HepG2 (cell line): ENCODE data around the gene EBPL. TPM values are rescaled to one million over a fixed set of nuclear protein-coding genes. Genes with fewer than 3 reads are reported as not detected.

ENCODE experiments used
- AHDC1 ChIP-seq: sonication (generic); formaldehyde crosslinking; IDR thresholded peaks from 2 replicates; pipeline ENCODE4 v1.5.1; 2020; ENCODE audit warnings: mild to moderate bottlenecking, missing genetic modification reagents, borderline replicate concordance
- BORCS8-MEF2B ChIP-seq: sonication (generic); formaldehyde crosslinking; IDR thresholded peaks from 2 replicates; pipeline ENCODE4 v1.8.0; 2022; ENCODE audit warnings: mild to moderate bottlenecking, missing genetic modification reagents
- CBX2 ChIP-seq, 2 experiments: fragments of 200-600 bp in 1 of 2; sonication (generic); formaldehyde crosslinking in 1 of 2; IDR thresholded peaks; 2 replicates each; pipeline versions ENCODE4 v1.7.0 to v1.8.1; 2018 to 2022; ENCODE audit warnings: low read depth in 2 of 2, low read length in 1 of 2, mild to moderate bottlenecking in 1 of 2, missing genetic modification reagents in 1 of 2
- FOXP4 ChIP-seq: sonication (generic); formaldehyde crosslinking; IDR thresholded peaks from 2 replicates; pipeline ENCODE4 v1.4.0; 2020; ENCODE audit warnings: missing genetic modification reagents
- JUN ChIP-seq: sonication (generic); formaldehyde crosslinking; IDR thresholded peaks from 2 replicates; pipeline ENCODE4 v1.4.0; 2020; ENCODE audit warnings: mild to moderate bottlenecking, missing genetic modification reagents
- MAX ChIP-seq: IDR thresholded peaks from 2 replicates; pipeline ENCODE4 v1.6.1; 2012; ENCODE audit warnings: inconsistent platforms
- MEF2D ChIP-seq: sonication (generic); formaldehyde crosslinking; IDR thresholded peaks from 2 replicates; pipeline ENCODE4 v1.5.1; 2020; ENCODE audit warnings: mild to moderate bottlenecking, missing genetic modification reagents
- SOX5 ChIP-seq: IDR thresholded peaks from 2 replicates; pipeline ENCODE4 v1.6.1; 2016; ENCODE audit warnings: borderline replicate concordance
- TCF7 ChIP-seq: sonication (generic); IDR thresholded peaks from 2 replicates; pipeline ENCODE4 v1.6.1; 2016; ENCODE audit warnings: antibody characterized with exemption, low read depth
- TIGD3 ChIP-seq: sonication (generic); formaldehyde crosslinking; IDR thresholded peaks from 2 replicates; pipeline ENCODE4 v1.5.1; 2020; ENCODE audit warnings: mild to moderate bottlenecking, missing genetic modification reagents, borderline replicate concordance
- ZBTB20 ChIP-seq: sonication (generic); formaldehyde crosslinking; IDR thresholded peaks from 2 replicates; pipeline ENCODE4 v1.8.1; 2023; ENCODE audit warnings: missing genetic modification reagents, low read depth, mild to moderate bottlenecking, borderline replicate concordance
- ZNF33B ChIP-seq: sonication (generic); formaldehyde crosslinking; IDR thresholded peaks from 2 replicates; pipeline ENCODE4 v1.5.1; 2020; ENCODE audit warnings: mild to moderate bottlenecking, missing genetic modification reagents
- ZNF549 ChIP-seq: sonication (generic); formaldehyde crosslinking; IDR thresholded peaks from 2 replicates; pipeline ENCODE4 v1.5.0; 2020; ENCODE audit warnings: missing genetic modification reagents
- ZSCAN20 ChIP-seq: sonication (generic); formaldehyde crosslinking; IDR thresholded peaks from 2 replicates; pipeline ENCODE4 v1.4.0; 2020; ENCODE audit warnings: missing genetic modification reagents, mild to moderate bottlenecking, borderline replicate concordance
- ZUFSP ChIP-seq: sonication (generic); formaldehyde crosslinking; IDR thresholded peaks from 2 replicates; pipeline ENCODE4 v1.9.0; 2021; ENCODE audit warnings: missing genetic modification reagents, mild to moderate bottlenecking, borderline replicate concordance
- polyA plus RNA-seq, 8 experiments: library from polyadenylated mRNA; depleted of rRNA in 3 of 8; stranded (reverse) in 7 of 8; unstranded in 1 of 8; fragments of >200 nt; fragmentation: Illumina TruSeq in 4 of 8; extraction: Trizol in 4 of 8; gene quantifications; 2 replicates each; pipeline versions ENCODE4 v1.2.1 to v1.2.3, GENCODE V29; 2011 to 2016; ENCODE audit warnings: low read depth in 4 of 8, missing spikeins in 1 of 8, mixed read lengths in 1 of 8; ENCODE audit not compliant: insufficient read depth in 1 of 8
- total RNA-seq, 5 experiments: library from RNA; depleted of rRNA; stranded (reverse); fragments of >200 nt; fragmentation: Illumina TruSeq; extraction: Trizol; gene quantifications; 2 replicates each; pipeline ENCODE4 v1.2.3, GENCODE V29; 2016; ENCODE audit warnings: low read depth in 1 of 5

Gene EBPL
- total and polyA plus RNA-seq, 2 of the 13 experiments (the other 11 are each of a cell fraction or from before 2014, with no cell fraction given): 96.5 to 152 TPM

- 0 out of 2 replicates have a peak, but pooled peaks have one; percentile 17 for TF ChIP-seq MEF2D (CRISPR knock-in tag)
- TF ChIP-seq ZBTB20: no peak; the same call in 1 of the 2 replicates
- TF ChIP-seq CBX2 (IDR thresholded peaks at IDR 0.05; ENCODE audit: low read depth, low read length): no peak
- no peak for TF ChIP-seq CBX2 (CRISPR knock-in tag; IDR thresholded peaks at IDR 0.05; ENCODE audit: low read depth)
- TF ChIP-seq ZUFSP (CRISPR knock-in tag): no peak
- peak; percentile 67 for TF ChIP-seq FOXP4 (CRISPR knock-in tag)
- no peak for TF ChIP-seq MAX
- peak; percentile 52; the same call in 1 of the 2 replicates for TF ChIP-seq SOX5 (CRISPR knock-in tag)
- peak; percentile 48; the same call in 1 of the 2 replicates for TF ChIP-seq TCF7
- TF ChIP-seq ZNF33B (CRISPR knock-in tag): no peak
- TF ChIP-seq TIGD3 (CRISPR knock-in tag): no peak
- TF ChIP-seq AHDC1: peak; percentile 40; the same call in 1 of the 2 replicates
- TF ChIP-seq ZSCAN20 (CRISPR knock-in tag): no peak
- no peak for TF ChIP-seq JUN (CRISPR knock-in tag)
- TF ChIP-seq ZNF549 (CRISPR knock-in tag): no peak
- TF ChIP-seq BORCS8-MEF2B (CRISPR knock-in tag): no peak
Measured at GRCh38 chr13:49690133-49690994, 922 bp downstream of the EBPL start (continued).
